SU-DHL-6 (cell line): ENCODE results near the gene SLC36A1.

Experiments used
- CTCF ChIP-seq: fragments of 200-600 bp; sonication (generic); IDR thresholded peaks from one replicate; pipeline ENCODE4 v1.5.1; 2017; ENCODE audit warnings: antibody characterized with exemption, mild to moderate bottlenecking, low read length, moderate library complexity; ENCODE audit not compliant: insufficient read depth, poor library complexity, severe bottlenecking
- EZH2phosphoT487 ChIP-seq: fragments of 200-600 bp; sonication (generic), shearing (Covaris generic); conservative IDR thresholded peaks from 2 replicates; pipeline ENCODE4 v1.6.1; 2018; ENCODE audit warnings: mild to moderate bottlenecking, antibody characterized with exemption, low read length, moderate library complexity, mixed read lengths

- TF ChIP-seq CTCF: no peak
- no peak for TF ChIP-seq EZH2phosphoT487
Observed at GRCh38 chr5:151454166-151454565, 6.8 kb downstream of the SLC36A1 start.
